Measurements from ENCODE around the gene SPATA2. TPM values are rescaled to one million over a fixed set of nuclear protein-coding genes. Genes with fewer than 3 reads are reported as not detected.

The SPATA2 gene
- total and polyA plus RNA-seq, 2 of the 13 experiments (the other 11 are each of a cell fraction or from before 2014, with no cell fraction given): 3.2 to 8.7 TPM

- no peak for TF ChIP-seq ZBED4 (CRISPR knock-in tag; IDR thresholded peaks at IDR 0.05; ENCODE audit: borderline replicate concordance)
- TF ChIP-seq SKIL (CRISPR knock-in tag; IDR thresholded peaks at IDR 0.05; ENCODE audit: borderline replicate concordance): no peak
- TF ChIP-seq AKNA (CRISPR knock-in tag; IDR thresholded peaks at IDR 0.05; ENCODE audit: borderline replicate concordance): no peak
- TF ChIP-seq ZNF615 (CRISPR knock-in tag; IDR thresholded peaks at IDR 0.05; ENCODE audit: borderline replicate concordance): no peak
- TF ChIP-seq ZFYVE20 (CRISPR knock-in tag; IDR thresholded peaks at IDR 0.05; ENCODE audit: borderline replicate concordance, low read depth): no peak
- no peak for TF ChIP-seq FOXA1 (IDR thresholded peaks at IDR 0.05)
- TF ChIP-seq FOXA1 (CRISPR knock-in tag; IDR thresholded peaks at IDR 0.05): no peak
- TF ChIP-seq PRDM15 (CRISPR knock-in tag; IDR thresholded peaks at IDR 0.05): peak; percentile 77; the same call in 1 of the 2 replicates
- TF ChIP-seq SMAD3 (CRISPR knock-in tag; IDR thresholded peaks at IDR 0.05): no peak
- TF ChIP-seq CBX5 (CRISPR knock-in tag; IDR thresholded peaks at IDR 0.05; ENCODE audit: borderline replicate concordance): 0 out of 2 replicates have a peak, but pooled peaks have one; percentile 6
- no peak for TF ChIP-seq MTF1 (CRISPR knock-in tag; IDR thresholded peaks at IDR 0.05)
- TF ChIP-seq CREM (IDR thresholded peaks at IDR 0.05): peak; percentile 43; the same call in 1 of the 2 replicates
- TF ChIP-seq CREM (CRISPR knock-in tag; IDR thresholded peaks at IDR 0.05): no peak
- peak; percentile 46; the same call in 1 of the 2 replicates for TF ChIP-seq SPEN (CRISPR knock-in tag; IDR thresholded peaks at IDR 0.05; ENCODE audit: low read depth)
Observed at GRCh38 chr20:49948809-49949507, 33.6 kb upstream of the SPATA2 start (continued).

All from HepG2 (cell line).